ENCODE results near the gene ANKRD13B. TPM values are rescaled to one million over a fixed set of nuclear protein-coding genes. Genes with fewer than 3 reads are reported as not detected.
A peak's percentile ranks its signal among the peaks of the same experiment; 100 is the strongest.

ANKRD13B gene
- total and polyA plus RNA-seq, 2 of the 13 experiments (the other 11 are each of a cell fraction or from before 2014, with no cell fraction given) = 1.7 to 1.8 TPM

DNA sequence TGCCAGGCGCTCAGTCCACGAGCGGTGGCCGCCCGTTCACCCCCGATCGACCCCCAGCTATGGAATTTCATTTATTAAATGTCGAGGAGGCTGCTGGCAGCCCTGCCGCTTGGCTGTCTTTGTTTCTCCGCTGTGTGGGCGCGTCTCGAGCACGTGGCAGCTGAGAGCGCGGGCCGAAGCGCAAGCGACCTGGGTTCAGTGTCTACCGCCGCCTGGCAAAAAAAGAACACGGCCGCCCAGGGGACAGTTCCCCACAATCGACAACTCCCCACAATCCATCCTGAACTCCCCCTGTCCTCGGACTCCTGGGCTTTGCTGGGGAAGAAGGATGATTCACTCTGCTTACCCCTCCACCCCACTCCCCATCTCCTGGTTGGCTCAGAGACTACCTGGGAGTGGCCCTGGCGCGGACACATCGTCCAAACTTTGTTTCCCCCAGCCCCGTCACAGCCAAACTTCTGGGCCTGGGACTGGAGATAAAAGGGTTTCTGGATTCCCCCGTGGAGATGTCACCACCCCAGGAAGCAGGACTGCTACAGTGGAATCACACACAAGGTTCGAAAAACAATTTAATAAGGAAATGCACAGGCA is 1.7 kb upstream of the ANKRD13B start (continued):
- TF ChIP-seq ASH2L (IDR thresholded peaks at IDR 0.05; ENCODE audit: insufficient read length, low read depth, low read length) (no peak), ZNF430 (CRISPR knock-in tag; IDR thresholded peaks at IDR 0.05) (no peak), ARNTL (CRISPR knock-in tag; IDR thresholded peaks at IDR 0.05) (no peak), AGO2 (optimal IDR thresholded peaks at IDR 0.05; ENCODE audit: low read depth, low read length) (no peak), ZNF562 (CRISPR knock-in tag; IDR thresholded peaks at IDR 0.05; ENCODE audit: borderline replicate concordance) (no peak), ZNF280D (CRISPR knock-in tag; IDR thresholded peaks at IDR 0.05) (0 out of 2 replicates have a peak, but pooled peaks have one; percentile 24), KLF6 (CRISPR knock-in tag; IDR thresholded peaks at IDR 0.05) (peak; percentile 63; the same call in 1 of the 2 replicates), RBM39 (IDR thresholded peaks at IDR 0.05; ENCODE audit: low read depth, low read length, poor library complexity, severe bottlenecking) (no peak), HMG20A (CRISPR knock-in tag; IDR thresholded peaks at IDR 0.05; ENCODE audit: borderline replicate concordance) (no peak), HOXA9 (CRISPR knock-in tag; IDR thresholded peaks at IDR 0.05; ENCODE audit: borderline replicate concordance) (no peak), ZNF263 (CRISPR knock-in tag; IDR thresholded peaks at IDR 0.05) (peak; percentile 80), PHF21A (CRISPR knock-in tag; IDR thresholded peaks at IDR 0.05) (no peak; the same call in 1 of the 2 replicates), CREB1 (IDR thresholded peaks at IDR 0.05) (no peak), CREB1 (CRISPR knock-in tag; IDR thresholded peaks at IDR 0.05) (no peak), HNF4A (CRISPR knock-in tag; IDR thresholded peaks at IDR 0.05) (no peak; the same call in 1 of the 2 replicates), MXI1 (IDR thresholded peaks at IDR 0.05; ENCODE audit: borderline replicate concordance, low read depth, low read length) (peak; percentile 85), HMG20B (CRISPR knock-in tag; conservative IDR thresholded peaks at IDR 0.05) (no peak), ZNF30 (CRISPR knock-in tag; IDR thresholded peaks at IDR 0.05) (peak; percentile 52; the same call in 1 of the 2 replicates), ZNF850 (CRISPR knock-in tag; conservative IDR thresholded peaks at IDR 0.05) (no peak), ZNF124 (CRISPR knock-in tag; IDR thresholded peaks at IDR 0.05) (0 out of 2 replicates have a peak, but pooled peaks have one; percentile 43), ZFP36L2 (CRISPR knock-in tag; IDR thresholded peaks at IDR 0.05) (no peak), ZNF260 (CRISPR knock-in tag; IDR thresholded peaks at IDR 0.05; ENCODE audit: borderline replicate concordance, low read depth) (no peak), PHB2 (IDR thresholded peaks at IDR 0.05; ENCODE audit: partially characterized antibody) (no peak)
- TF ChIP-seq, protein P1, sequence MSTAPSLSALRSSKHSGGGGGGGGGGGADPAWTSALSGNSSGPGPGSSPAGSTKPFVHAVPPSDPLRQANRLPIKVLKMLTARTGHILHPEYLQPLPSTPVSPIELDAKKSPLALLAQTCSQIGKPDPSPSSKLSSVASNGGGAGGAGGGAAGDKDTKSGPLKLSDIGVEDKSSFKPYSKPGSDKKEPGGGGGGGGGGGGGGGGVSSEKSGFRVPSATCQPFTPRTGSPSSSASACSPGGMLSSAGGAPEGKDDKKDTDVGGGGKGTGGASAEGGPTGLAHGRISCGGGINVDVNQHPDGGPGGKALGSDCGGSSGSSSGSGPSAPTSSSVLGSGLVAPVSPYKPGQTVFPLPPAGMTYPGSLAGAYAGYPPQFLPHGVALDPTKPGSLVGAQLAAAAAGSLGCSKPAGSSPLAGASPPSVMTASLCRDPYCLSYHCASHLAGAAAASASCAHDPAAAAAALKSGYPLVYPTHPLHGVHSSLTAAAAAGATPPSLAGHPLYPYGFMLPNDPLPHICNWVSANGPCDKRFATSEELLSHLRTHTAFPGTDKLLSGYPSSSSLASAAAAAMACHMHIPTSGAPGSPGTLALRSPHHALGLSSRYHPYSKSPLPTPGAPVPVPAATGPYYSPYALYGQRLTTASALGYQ (CRISPR knock-in tag; IDR thresholded peaks at IDR 0.05) = no peak
- TF ChIP-seq, protein P2, sequence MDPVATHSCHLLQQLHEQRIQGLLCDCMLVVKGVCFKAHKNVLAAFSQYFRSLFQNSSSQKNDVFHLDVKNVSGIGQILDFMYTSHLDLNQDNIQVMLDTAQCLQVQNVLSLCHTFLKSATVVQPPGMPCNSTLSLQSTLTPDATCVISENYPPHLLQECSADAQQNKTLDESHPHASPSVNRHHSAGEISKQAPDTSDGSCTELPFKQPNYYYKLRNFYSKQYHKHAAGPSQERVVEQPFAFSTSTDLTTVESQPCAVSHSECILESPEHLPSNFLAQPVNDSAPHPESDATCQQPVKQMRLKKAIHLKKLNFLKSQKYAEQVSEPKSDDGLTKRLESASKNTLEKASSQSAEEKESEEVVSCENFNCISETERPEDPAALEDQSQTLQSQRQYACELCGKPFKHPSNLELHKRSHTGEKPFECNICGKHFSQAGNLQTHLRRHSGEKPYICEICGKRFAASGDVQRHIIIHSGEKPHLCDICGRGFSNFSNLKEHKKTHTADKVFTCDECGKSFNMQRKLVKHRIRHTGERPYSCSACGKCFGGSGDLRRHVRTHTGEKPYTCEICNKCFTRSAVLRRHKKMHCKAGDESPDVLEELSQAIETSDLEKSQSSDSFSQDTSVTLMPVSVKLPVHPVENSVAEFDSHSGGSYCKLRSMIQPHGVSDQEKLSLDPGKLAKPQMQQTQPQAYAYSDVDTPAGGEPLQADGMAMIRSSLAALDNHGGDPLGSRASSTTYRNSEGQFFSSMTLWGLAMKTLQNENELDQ (CRISPR knock-in tag; IDR thresholded peaks at IDR 0.05; ENCODE audit: borderline replicate concordance) = no peak

Measured in HepG2 (cell line).